ENCODE results near the gene OR4N5.
"Not testable (repeated sequence)": the region's sequence is repeated elsewhere in the genome, so short reads cannot be mapped to it uniquely, and the experiment has no call there.

Gene OR4N5

DNA sequence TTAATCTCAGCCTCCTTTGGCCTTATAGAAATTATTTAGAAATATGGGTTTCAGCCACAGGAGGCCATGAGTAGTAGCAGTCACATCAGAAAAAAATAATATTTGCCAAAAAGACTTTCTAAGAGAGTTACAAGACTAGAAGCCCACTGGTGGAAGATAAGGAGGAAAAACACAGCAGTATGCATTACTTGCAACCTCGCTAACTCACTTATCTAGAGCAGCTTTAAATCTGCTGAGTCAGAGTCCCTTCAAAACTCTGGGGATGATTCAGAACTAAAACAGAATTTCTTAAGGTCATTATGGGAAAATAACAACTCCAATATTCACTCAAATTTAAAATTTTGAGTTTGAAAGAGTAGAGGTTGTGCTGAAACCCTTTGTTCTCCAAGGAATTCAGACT is 21.9 kb upstream of the OR4N5 start:
- H3K27ac Mint-ChIP-seq = no peak overlapping the region

DNA sequence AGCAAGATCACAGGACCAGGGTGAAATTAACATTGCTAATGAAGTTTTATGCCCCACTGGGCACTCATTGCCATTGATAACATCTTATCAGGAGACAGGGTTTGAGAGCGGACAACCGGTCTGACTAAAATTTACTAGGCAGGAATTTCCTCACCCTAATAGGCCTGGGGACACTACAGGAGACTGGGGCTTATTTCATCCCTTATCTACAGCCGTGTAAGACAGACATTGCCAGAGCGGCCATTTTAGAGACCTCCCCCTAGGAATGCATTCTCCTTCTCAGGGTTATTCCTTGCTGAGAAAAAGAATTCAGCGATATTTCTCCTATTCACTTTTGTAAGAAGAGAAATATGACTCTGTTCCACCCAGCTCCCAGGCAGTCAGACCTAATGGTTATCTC is 19.8 kb upstream of the OR4N5 start:
- peaks cover 47% of the 10 kb centered on the region for H3K9me3 Mint-ChIP-seq
- no peaks in the 10 kb centered on the region for H3K27me3 Mint-ChIP-seq (ENCODE audit: low read depth)
- TF ChIP-seq, protein P1, sequence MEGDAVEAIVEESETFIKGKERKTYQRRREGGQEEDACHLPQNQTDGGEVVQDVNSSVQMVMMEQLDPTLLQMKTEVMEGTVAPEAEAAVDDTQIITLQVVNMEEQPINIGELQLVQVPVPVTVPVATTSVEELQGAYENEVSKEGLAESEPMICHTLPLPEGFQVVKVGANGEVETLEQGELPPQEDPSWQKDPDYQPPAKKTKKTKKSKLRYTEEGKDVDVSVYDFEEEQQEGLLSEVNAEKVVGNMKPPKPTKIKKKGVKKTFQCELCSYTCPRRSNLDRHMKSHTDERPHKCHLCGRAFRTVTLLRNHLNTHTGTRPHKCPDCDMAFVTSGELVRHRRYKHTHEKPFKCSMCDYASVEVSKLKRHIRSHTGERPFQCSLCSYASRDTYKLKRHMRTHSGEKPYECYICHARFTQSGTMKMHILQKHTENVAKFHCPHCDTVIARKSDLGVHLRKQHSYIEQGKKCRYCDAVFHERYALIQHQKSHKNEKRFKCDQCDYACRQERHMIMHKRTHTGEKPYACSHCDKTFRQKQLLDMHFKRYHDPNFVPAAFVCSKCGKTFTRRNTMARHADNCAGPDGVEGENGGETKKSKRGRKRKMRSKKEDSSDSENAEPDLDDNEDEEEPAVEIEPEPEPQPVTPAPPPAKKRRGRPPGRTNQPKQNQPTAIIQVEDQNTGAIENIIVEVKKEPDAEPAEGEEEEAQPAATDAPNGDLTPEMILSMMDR (IDR thresholded peaks at IDR 0.05; ENCODE audit: unreplicated experiment in 3 of 3) = no peak
- no peak overlapping the region for H3K4me3 Mint-ChIP-seq
- no peak overlapping the region for H3K27ac Mint-ChIP-seq
- H3K4me1 Mint-ChIP-seq = no peaks in the 10 kb centered on the region
- H3K36me3 Mint-ChIP-seq (ENCODE audit: low read depth) = no peaks in the 10 kb centered on the region

More for the DNA sequence above, 21.9 kb upstream of the OR4N5 start:
- no peaks in the 10 kb centered on the region for H3K27me3 Mint-ChIP-seq (ENCODE audit: low read depth)
- no peak overlapping the region for H3K4me3 Mint-ChIP-seq
- peaks cover 35% of the 10 kb centered on the region for H3K9me3 Mint-ChIP-seq
- H3K4me1 Mint-ChIP-seq = no peaks in the 10 kb centered on the region
- TF ChIP-seq, protein P1 (IDR thresholded peaks at IDR 0.05; ENCODE audit: unreplicated experiment in 3 of 3) = no peak
- no peaks in the 10 kb centered on the region for H3K36me3 Mint-ChIP-seq (ENCODE audit: low read depth)

DNA sequence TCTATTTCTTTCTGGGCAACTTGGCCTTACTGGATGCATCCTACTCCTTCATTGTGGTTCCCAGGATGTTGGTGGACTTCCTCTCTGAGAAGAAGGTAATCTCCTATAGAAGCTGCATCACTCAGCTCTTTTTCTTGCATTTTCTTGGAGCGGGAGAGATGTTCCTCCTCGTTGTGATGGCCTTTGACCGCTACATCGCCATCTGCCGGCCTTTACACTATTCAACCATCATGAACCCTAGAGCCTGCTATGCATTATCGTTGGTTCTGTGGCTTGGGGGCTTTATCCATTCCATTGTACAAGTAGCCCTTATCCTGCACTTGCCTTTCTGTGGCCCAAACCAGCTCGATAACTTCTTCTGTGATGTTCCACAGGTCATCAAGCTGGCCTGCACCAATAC is 5.3 kb downstream of the OR4N5 start:
- Mint-ChIP-seq H3K9me3 (peaks cover 20% of the 10 kb centered on the region), H3K27ac (no peak overlapping the region), H3K4me1 (no peaks in the 10 kb centered on the region), H3K4me3 (no peak overlapping the region), H3K36me3 (ENCODE audit: low read depth) (no peaks in the 10 kb centered on the region), H3K27me3 (ENCODE audit: low read depth) (no peaks in the 10 kb centered on the region)
- TF ChIP-seq, protein P1 (IDR thresholded peaks at IDR 0.05; ENCODE audit: unreplicated experiment in 3 of 3) = no peak

DNA sequence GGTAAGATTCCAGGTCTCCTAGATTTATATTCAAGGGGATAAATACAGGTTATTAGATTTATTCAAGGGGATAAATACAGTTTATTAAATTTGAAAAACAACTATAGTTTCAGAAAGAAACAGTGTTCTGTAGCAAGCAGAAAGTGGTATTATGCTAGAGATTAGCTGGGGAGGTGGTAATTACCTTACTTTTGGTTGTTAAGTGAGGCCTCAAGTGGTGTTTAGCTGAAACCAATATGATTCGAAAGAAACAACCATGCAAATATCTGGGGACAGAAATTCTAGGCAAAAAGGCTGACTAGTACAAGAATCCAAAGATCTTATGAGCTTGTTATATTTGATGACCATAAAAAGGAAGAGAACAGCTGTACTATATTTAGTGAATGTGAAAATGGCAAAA is 6.2 kb downstream of the OR4N5 start:
- no peak overlapping the region for H3K4me3 Mint-ChIP-seq
- H3K36me3 Mint-ChIP-seq (ENCODE audit: low read depth) = no peaks in the 10 kb centered on the region
- no peaks in the 10 kb centered on the region for H3K4me1 Mint-ChIP-seq
- TF ChIP-seq, protein P1 (IDR thresholded peaks at IDR 0.05; ENCODE audit: unreplicated experiment in 3 of 3) = no peak
- H3K9me3 Mint-ChIP-seq = peaks cover 22% of the 10 kb centered on the region
- H3K27me3 Mint-ChIP-seq (ENCODE audit: low read depth) = no peaks in the 10 kb centered on the region
- H3K27ac Mint-ChIP-seq = no peak overlapping the region

DNA sequence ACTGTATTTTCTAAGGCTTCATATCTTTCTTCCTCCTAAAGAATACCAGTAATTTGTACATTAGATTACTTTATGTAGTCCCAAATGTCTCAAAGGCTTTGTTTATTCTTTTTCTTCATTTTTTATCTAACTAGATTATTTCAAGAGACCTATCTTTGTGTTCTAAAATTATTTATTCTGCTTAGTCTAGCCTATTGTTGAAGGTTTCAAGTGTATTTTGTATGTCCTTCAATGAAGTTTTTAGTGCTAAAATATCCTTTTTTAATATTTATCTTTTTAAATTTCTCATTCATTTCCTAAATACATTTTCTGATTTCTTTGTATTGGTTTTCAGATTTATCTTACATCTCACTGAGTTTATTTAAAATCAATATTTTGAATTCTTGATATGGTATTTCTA is 25.8 kb downstream of the OR4N5 start:
- peaks cover 43% of the 10 kb centered on the region for H3K9me3 Mint-ChIP-seq
- H3K36me3 Mint-ChIP-seq (ENCODE audit: low read depth) = no peaks in the 10 kb centered on the region
- no peaks in the 10 kb centered on the region for H3K27me3 Mint-ChIP-seq (ENCODE audit: low read depth)
- TF ChIP-seq, protein P1 (IDR thresholded peaks at IDR 0.05; ENCODE audit: unreplicated experiment in 3 of 3) = no peak
- H3K27ac Mint-ChIP-seq = no peak overlapping the region
- no peak overlapping the region for H3K4me3 Mint-ChIP-seq
- no peaks in the 10 kb centered on the region for H3K4me1 Mint-ChIP-seq

DNA sequence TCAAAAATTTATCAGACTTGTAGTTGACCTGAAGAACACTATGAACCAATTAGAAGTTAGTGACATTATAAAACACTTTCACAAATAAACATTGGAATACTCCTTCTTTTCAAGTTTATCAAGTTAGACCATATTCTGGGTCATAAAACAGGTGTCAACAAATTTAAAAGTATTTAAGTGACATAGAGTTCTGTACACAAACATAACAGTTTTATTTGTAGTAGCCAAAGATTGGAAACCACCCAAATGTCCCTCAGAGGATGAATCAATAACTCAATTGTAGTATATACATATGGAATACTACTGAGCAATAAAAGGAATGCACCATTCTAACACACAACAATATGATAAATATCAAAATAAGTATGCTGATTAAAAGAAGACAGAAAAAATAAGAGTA is 28.5 kb downstream of the OR4N5 start:
- Mint-ChIP-seq H3K4me3 (no peak overlapping the region), H3K9me3 (peaks cover 40% of the 10 kb centered on the region), H3K27me3 (ENCODE audit: low read depth) (no peaks in the 10 kb centered on the region), H3K36me3 (ENCODE audit: low read depth) (no peaks in the 10 kb centered on the region), H3K4me1 (no peaks in the 10 kb centered on the region), H3K27ac (no peak overlapping the region)
- TF ChIP-seq, protein P1 (IDR thresholded peaks at IDR 0.05; ENCODE audit: unreplicated experiment in 3 of 3) = no peak

DNA sequence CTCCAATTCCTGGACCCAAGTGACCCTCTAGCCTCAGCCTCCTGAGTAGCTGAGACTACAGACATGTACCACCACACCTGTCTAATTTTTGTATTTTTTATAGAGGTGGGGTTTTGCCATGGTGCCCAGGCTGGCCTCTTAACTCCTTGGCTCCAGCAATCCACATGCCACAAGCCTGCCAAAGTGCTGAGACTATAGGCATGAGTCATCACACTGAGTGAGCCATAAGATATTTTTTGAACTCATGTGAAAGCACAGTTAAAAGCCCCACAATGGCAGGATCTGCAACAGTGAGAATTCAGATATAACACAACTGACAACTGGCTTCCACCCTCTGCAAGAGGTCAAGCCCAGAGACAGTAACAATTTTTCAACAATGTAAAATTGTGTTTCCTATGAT is 31.2 kb downstream of the OR4N5 start:
- not testable (repeated sequence) for H3K36me3 Mint-ChIP-seq (ENCODE audit: low read depth); H3K4me1 Mint-ChIP-seq; H3K27ac Mint-ChIP-seq; H3K4me3 Mint-ChIP-seq; H3K27me3 Mint-ChIP-seq (ENCODE audit: low read depth)
- H3K9me3 Mint-ChIP-seq = peaks cover 26% of the 10 kb centered on the region

DNA sequence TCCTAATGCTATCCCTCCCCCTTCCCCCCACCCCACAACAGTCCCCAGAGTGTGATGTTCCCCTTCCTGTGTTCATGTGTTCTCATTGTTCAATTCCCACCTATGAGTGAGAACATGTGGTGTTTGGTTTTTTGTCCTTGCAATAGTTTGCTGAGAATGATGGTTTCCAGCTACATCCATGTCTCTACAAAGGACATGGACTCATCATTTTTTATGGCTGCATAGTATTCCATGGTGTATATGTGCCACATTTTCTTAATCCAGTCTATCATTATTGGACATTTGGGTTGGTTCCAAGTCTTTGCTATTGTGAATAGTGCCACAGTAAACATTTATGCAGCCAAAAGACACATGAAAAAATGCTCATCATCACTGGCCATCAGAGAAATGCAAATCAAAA is 35.6 kb downstream of the OR4N5 start:
- not testable (repeated sequence) for H3K36me3 Mint-ChIP-seq (ENCODE audit: low read depth); H3K4me3 Mint-ChIP-seq; H3K27ac Mint-ChIP-seq; H3K27me3 Mint-ChIP-seq (ENCODE audit: low read depth); H3K4me1 Mint-ChIP-seq
- peaks cover 34% of the 10 kb centered on the region for H3K9me3 Mint-ChIP-seq

All from nephron (organoid).